Kidney (tissue), 14 donors: ENCODE data around the gene KCNMB2. TPM values are rescaled to one million over a fixed set of nuclear protein-coding genes. Genes with fewer than 3 reads are reported as not detected.

ENCODE experiments used
- DNase-seq, 5 donors: peaks; one replicate each; pipeline ENCODE4 v3.0.0-alpha.2; 2013 to 2020
- FAIRE-seq: peaks from 2 replicates; lab custom pipeline; 2012; peaks lifted over from hg19 to GRCh38; lab: Jason Lieb, UNC
- H3K27ac ChIP-seq, 2 donors: one replicate each; pipeline ENCODE4 v1.7.0; 2013; ENCODE audit warnings: low read depth in 2 of 2, low read length in 2 of 2, inconsistent platforms in 1 of 2
- H3K27me3 ChIP-seq: one replicate; pipeline ENCODE4 v1.7.1; 2013; ENCODE audit warnings: low read length, inconsistent platforms; ENCODE audit not compliant: control insufficient read depth, insufficient read depth
- H3K36me3 ChIP-seq, 3 donors: one replicate each; pipeline versions ENCODE4 v1.7.0 to v1.7.1; 2013; ENCODE audit warnings: low read length in 3 of 3, control low read depth in 1 of 3, inconsistent platforms in 1 of 3; ENCODE audit not compliant: insufficient read depth in 3 of 3, control insufficient read depth in 2 of 3
- H3K4me1 ChIP-seq, 3 donors: one replicate each; pipeline versions ENCODE4 v1.7.0 to v1.7.1; 2013; ENCODE audit warnings: low read length in 3 of 3, inconsistent platforms in 1 of 3, low read depth in 1 of 3; ENCODE audit not compliant: control insufficient read depth in 2 of 3, insufficient read depth in 2 of 3
- H3K4me3 ChIP-seq, 3 donors: one replicate each; pipeline versions ENCODE4 v1.7.0 to v1.8.1; 2013; ENCODE audit warnings: low read length in 3 of 3, control low read depth in 1 of 3, inconsistent platforms in 1 of 3
- H3K9ac ChIP-seq, 3 donors: one replicate each; pipeline versions ENCODE4 v1.7.0 to v1.7.1; 2013; ENCODE audit warnings: low read length in 3 of 3, control low read depth in 1 of 3, inconsistent platforms in 1 of 3
- H3K9me3 ChIP-seq, 3 donors: one replicate each; pipeline versions ENCODE4 v1.7.0 to v1.7.1; 2013; ENCODE audit warnings: low read length in 3 of 3, control low read depth in 1 of 3, inconsistent platforms in 1 of 3; ENCODE audit not compliant: control insufficient read depth in 2 of 3, insufficient read depth in 1 of 3
- intact Hi-C: fragments of 100-400 bp; cut with DNase I; formaldehyde crosslinking; loops from one replicate; pipeline ENCODE4 v1.11.1; 2022
- polyA plus RNA-seq: library from polyadenylated mRNA; stranded (reverse); fragments of 350-450 nt; fragmentation: Illumina TruSeq; extraction: RNeasy Lipid Tissue Mini Kit (QIAGEN cat#74804); gene quantifications from one replicate; pipeline ENCODE4 v1.2.3, GENCODE V29; 2014; ENCODE audit warnings: low read depth, low replicate concordance; ENCODE audit not compliant: insufficient read depth
- total RNA-seq: library from RNA; stranded (reverse); fragmentation: NEBNext Ultra II Directional; extraction: Animal tissue kit (Norgen Biotek cat#: 25700); gene quantifications from one replicate; pipeline ENCODE4 v1.2.1, GENCODE V29; 2021
- TF ChIP-seq, protein P1 (sequence below): IDR thresholded peaks from 3 replicates; pipeline ENCODE4 v1.5.1; 2012; ENCODE audit warnings: mild to moderate bottlenecking, moderate library complexity, borderline replicate concordance; ENCODE audit not compliant: insufficient read depth; ENCODE audit errors: extremely low read depth
- donor health status: control.
- donor health status: control.
- donor health status: control.
- donor health status: control.
- donor health status: control.
- donor health status: DM: yes; HTN: yes; CAD: no.
- donor health status: Normal renal cell carcinoma (clear cell type).

KCNMB2 gene
- total and polyA plus RNA-seq, 2 donors from 2014 or later, result 2.1 to 4.4 TPM

DNA sequence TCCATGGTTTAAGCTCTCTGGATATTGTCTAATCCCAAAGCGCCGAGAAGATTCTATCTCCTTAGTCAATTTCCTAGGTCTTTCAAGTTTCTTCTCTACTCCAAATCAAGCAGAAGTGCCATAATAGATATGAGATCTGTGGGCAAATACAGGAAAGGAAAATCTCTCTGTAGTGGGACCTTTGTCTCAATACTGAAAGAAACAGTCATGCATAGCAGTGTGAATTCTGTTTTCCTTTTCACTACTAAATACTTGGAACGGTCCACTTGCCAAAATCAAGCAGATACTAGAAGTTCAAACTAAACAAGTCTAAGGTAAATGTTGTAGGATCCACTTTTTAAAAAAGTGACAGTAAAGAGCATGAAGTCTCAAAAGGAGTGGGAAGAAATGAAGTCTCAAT, 298.8 kb downstream of the KCNMB2 start:
- no peaks in the 10 kb centered on the region for H3K4me1 ChIP-seq
- intact Hi-C loops, result no loop called here
- no peaks in the 10 kb centered on the region for H3K27me3 ChIP-seq
- H3K4me3 ChIP-seq, result no peak overlapping the region
- no peaks in the 10 kb centered on the region for H3K9me3 ChIP-seq
- no peak for DNase-seq
- no peaks in the 10 kb centered on the region for H3K36me3 ChIP-seq
- no peak for FAIRE-seq
- TF ChIP-seq, protein P1, sequence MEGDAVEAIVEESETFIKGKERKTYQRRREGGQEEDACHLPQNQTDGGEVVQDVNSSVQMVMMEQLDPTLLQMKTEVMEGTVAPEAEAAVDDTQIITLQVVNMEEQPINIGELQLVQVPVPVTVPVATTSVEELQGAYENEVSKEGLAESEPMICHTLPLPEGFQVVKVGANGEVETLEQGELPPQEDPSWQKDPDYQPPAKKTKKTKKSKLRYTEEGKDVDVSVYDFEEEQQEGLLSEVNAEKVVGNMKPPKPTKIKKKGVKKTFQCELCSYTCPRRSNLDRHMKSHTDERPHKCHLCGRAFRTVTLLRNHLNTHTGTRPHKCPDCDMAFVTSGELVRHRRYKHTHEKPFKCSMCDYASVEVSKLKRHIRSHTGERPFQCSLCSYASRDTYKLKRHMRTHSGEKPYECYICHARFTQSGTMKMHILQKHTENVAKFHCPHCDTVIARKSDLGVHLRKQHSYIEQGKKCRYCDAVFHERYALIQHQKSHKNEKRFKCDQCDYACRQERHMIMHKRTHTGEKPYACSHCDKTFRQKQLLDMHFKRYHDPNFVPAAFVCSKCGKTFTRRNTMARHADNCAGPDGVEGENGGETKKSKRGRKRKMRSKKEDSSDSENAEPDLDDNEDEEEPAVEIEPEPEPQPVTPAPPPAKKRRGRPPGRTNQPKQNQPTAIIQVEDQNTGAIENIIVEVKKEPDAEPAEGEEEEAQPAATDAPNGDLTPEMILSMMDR, result no peak
- H3K27ac ChIP-seq, result no peak overlapping the region
- H3K9ac ChIP-seq, result no peak overlapping the region

DNA sequence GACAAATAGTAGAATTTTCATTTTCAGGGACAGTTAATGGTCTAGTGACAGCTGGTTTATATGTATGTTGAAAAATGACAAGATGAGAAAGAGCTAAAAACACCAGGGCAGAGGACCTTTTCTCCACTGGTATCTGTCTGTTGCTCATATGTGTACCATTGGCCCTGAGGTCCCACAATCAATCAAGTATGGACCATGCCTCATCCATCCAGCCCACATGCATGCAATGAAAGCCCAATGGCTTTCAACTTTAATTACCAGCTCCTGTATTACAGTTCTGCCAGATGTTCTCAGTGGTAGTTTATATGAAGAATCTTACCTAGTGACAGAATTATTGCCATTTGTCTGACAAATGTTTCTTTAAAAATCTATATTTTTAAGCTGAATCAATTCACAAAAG, 301.3 kb downstream of the KCNMB2 start:
- TF ChIP-seq, protein P1, result no peak
- Histone ChIP-seq H3K36me3 (no peaks in the 10 kb centered on the region), H3K9me3 (no peaks in the 10 kb centered on the region), H3K27me3 (no peaks in the 10 kb centered on the region), H3K9ac (no peak overlapping the region), H3K4me3 (no peak overlapping the region), H3K27ac (no peak overlapping the region), H3K4me1 (no peaks in the 10 kb centered on the region)
- intact Hi-C loops, result no loop called here
- FAIRE-seq (no peak), DNase-seq (no peak)

DNA sequence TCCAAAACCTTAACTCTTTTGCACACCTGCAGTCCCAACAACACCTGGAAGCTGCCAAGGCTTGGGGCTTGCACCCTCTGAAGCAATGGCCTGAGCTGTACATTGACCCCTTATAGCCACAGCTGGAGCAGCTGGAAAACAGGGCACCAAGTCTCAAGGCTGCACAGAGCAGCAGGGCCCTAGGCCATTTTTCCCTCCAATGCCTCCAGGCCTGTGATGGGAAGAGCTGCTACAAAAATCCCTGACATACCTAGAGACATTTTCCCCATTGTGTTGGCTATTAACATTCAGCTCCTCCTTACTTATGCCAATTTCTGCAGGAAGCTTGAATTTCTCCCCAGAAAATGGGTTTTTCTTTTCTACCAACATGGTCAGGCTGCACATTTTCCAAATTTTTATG, 304.4 kb downstream of the KCNMB2 start:
- Histone ChIP-seq H3K9ac (no peak overlapping the region), H3K4me1 (no peaks in the 10 kb centered on the region), H3K9me3 (no peaks in the 10 kb centered on the region), H3K27me3 (no peaks in the 10 kb centered on the region), H3K36me3 (no peaks in the 10 kb centered on the region), H3K4me3 (no peak overlapping the region), H3K27ac (no peak overlapping the region)
- FAIRE-seq (no peak), DNase-seq (no peak)
- intact Hi-C loops, result no loop called here
- TF ChIP-seq, protein P1, result no peak

DNA sequence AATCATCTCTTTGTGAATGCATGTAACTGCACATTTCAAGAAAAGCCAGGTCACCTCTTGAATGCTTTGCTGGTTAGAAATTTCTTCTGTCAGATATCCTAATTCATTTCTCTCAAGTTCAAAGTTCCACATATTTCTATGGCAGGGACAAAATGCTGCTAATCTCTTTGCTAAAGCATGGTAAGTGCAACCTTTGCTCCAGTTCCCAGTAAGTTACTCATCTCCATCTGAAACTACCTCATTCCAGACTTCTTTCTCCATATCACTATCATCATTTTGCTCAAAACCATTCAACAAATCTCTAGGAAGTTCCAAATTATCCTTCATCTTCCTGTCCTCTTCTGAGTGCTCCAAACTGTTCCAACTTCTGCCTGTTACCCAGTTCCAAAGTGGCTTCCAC, 304.8 kb downstream of the KCNMB2 start:
- FAIRE-seq (no peak), DNase-seq (no peak)
- H3K27ac ChIP-seq, result no peak overlapping the region
- TF ChIP-seq, protein P1, result no peak
- no peaks in the 10 kb centered on the region for H3K4me1 ChIP-seq
- no peak overlapping the region for H3K4me3 ChIP-seq
- H3K9ac ChIP-seq, result no peak overlapping the region
- no peaks in the 10 kb centered on the region for H3K36me3 ChIP-seq
- H3K27me3 ChIP-seq, result no peaks in the 10 kb centered on the region
- no peaks in the 10 kb centered on the region for H3K9me3 ChIP-seq
- intact Hi-C loops, result no loop called here
